OCI-LY7 (cell line): ENCODE results near the gene CISH. TPM values are rescaled to one million over a fixed set of nuclear protein-coding genes. Genes with fewer than 3 reads are reported as not detected.

Experiments
- BruUV-seq: library from RNA; stranded (reverse); fragments of 400-500 nt; replicated peaks from 2 replicates; lab custom pipeline; 2021; lab: Mats Ljungman, UMichigan
- CTCF ChIA-PET: fragments of 300-600 bp; sonication (Branson Sonifier 250); formaldehyde crosslinking; loops from one replicate; lab custom pipeline; 2022; ENCODE audit warnings: antibody characterized with exemption; ENCODE audit not compliant: unreplicated experiment; lab: Charles Lee
- POLR2A ChIA-PET: fragments of 300-600 bp; sonication (Branson Sonifier 250); formaldehyde crosslinking; loops from one replicate; lab custom pipeline; 2022; ENCODE audit warnings: antibody characterized with exemption; lab: Charles Lee
- DNase-seq: peaks from one replicate; pipeline ENCODE4 v3.0.0-alpha.2; 2015; ENCODE audit warnings: low spot score
- H2AFZ ChIP-seq: fragments of 200-600 bp; sonication (generic), shearing (Covaris generic); 2 replicates; pipeline ENCODE4 v1.6.1; 2014; ENCODE audit warnings: mild to moderate bottlenecking, antibody characterized with exemption, low read length, moderate library complexity
- H3K27ac ChIP-seq: fragments of 200-600 bp; sonication (generic); 2 replicates; pipeline ENCODE4 v1.5.1; 2014; ENCODE audit warnings: mixed run types, low read depth, mild to moderate bottlenecking, moderate library complexity, low read length, inconsistent platforms; ENCODE audit not compliant: poor library complexity, severe bottlenecking
- H3K36me3 ChIP-seq: fragments of 200-600 bp; sonication (generic); 2 replicates; pipeline ENCODE4 v1.6.1; 2014; ENCODE audit warnings: mild to moderate bottlenecking, antibody characterized with exemption, low read length, moderate library complexity, mixed read lengths; ENCODE audit not compliant: insufficient read depth
- H3K4me1 ChIP-seq: fragments of 200-600 bp; sonication (generic); 2 replicates; pipeline ENCODE4 v1.5.1; 2014; ENCODE audit warnings: mild to moderate bottlenecking, low read length; ENCODE audit not compliant: insufficient read depth, poor library complexity, severe bottlenecking
- H3K4me2 ChIP-seq: fragments of 200-600 bp; sonication (generic); 2 replicates; pipeline ENCODE4 v1.6.1; 2014; ENCODE audit warnings: mild to moderate bottlenecking, low read length
- H3K4me3 ChIP-seq: fragments of 200-600 bp; sonication (generic); 2 replicates; pipeline ENCODE4 v1.5.1; 2014; ENCODE audit warnings: mild to moderate bottlenecking, low read depth, low read length; ENCODE audit not compliant: poor library complexity, severe bottlenecking
- H3K79me2 ChIP-seq: fragments of 200-600 bp; sonication (generic); 2 replicates; pipeline ENCODE4 v1.6.1; 2016; ENCODE audit warnings: low read depth, mild to moderate bottlenecking, low read length, moderate library complexity, mixed read lengths; ENCODE audit not compliant: insufficient read depth
- H3K9me2 ChIP-seq: fragments of 200-600 bp; sonication (generic); 2 replicates; pipeline ENCODE4 v1.6.1; 2016; ENCODE audit warnings: mild to moderate bottlenecking, low read length, mixed read lengths; ENCODE audit not compliant: insufficient read depth
- H3K9me3 ChIP-seq: fragments of 200-600 bp; sonication (generic); 2 replicates; pipeline ENCODE4 v1.6.1; 2014; ENCODE audit warnings: mild to moderate bottlenecking, mixed run types, low read length, mixed read lengths
- H4K20me1 ChIP-seq: fragments of 200-600 bp; sonication (generic); 2 replicates; pipeline ENCODE4 v1.6.1; 2014; ENCODE audit warnings: mild to moderate bottlenecking, antibody characterized with exemption, low read length, moderate library complexity, mixed read lengths; ENCODE audit not compliant: insufficient read depth
- EZH2phosphoT487 ChIP-seq: fragments of 200-600 bp; sonication (generic); IDR thresholded peaks from 2 replicates; pipeline ENCODE4 v1.6.1; 2018; ENCODE audit warnings: low read depth, borderline replicate concordance, mild to moderate bottlenecking, mixed run types, antibody characterized with exemption, low read length, moderate library complexity, mixed read lengths
- intact Hi-C: fragments of 100-400 bp; cut with micrococcal nuclease; formaldehyde crosslinking; loops from one replicate; pipeline ENCODE4 v1.10.0; 2022; ENCODE audit not compliant: unreplicated experiment
- total RNA-seq, 2 experiments: library from RNA; depleted of rRNA in 1 of 2; stranded (reverse); fragments of >200 nt in 1 of 2; shearing (Covaris generic) in 1 of 2; gene quantifications; 2 replicates each; pipeline ENCODE4 v1.2.3, GENCODE V29; 2014 to 2022
- TF ChIP-seq, protein P1 (sequence below): fragments of 200-600 bp; sonication (generic); conservative IDR thresholded peaks from 2 replicates; pipeline ENCODE4 v1.5.1; 2014; ENCODE audit warnings: mild to moderate bottlenecking, antibody characterized with exemption, low read length, moderate library complexity, mixed read lengths

The CISH gene
- total RNA-seq, 2 experiments from 2014 or later, result not detected

DNA sequence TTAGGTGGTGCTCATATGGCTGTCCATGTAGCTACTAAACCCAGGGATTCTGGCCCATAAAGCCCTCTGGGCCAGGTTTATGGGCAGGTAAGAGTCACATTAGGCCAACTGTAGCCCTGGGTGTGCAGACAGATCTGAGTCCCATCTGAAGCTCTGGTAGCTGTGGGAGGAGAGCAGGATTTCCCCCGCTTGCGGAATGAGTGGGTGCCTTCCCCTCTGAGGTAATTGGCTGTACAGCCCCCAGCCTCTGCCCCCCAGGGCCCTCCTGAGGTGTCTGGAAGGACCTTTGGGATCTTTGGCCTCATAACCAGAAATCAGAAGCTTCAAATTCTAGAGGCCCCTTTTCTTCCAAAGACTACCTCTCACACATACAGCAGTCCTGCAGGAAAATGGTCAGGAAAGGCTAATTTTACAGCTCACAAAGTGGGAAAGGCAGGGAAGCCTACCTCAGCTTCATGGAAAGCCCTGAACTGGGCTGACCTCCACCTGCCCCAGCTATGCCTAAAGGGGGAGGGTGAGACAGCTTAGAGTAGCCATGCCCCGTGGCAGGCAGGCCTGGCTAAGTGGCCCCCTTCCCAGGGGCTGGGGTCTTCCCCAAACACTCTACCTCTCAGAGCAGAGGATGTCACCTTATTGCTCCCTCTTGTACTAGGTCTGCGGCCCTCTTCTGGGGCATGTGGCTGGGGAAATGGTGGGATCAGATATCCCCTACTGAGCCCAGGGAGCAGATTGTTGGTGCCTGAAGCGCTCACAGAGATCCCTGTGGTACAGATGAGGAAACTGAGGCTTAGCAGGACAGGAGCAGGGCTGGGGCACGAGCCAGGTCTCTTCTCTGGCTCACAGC, 25.4 kb downstream of the CISH start:
- BruUV-seq, result no TSS peak
- peaks cover 9% of the 10 kb centered on the region for H3K4me1 ChIP-seq
- no peak overlapping the region for H3K27ac ChIP-seq
- DNase-seq, result no peak
- no peak for TF ChIP-seq EZH2phosphoT487
- TF ChIP-seq, protein P1, sequence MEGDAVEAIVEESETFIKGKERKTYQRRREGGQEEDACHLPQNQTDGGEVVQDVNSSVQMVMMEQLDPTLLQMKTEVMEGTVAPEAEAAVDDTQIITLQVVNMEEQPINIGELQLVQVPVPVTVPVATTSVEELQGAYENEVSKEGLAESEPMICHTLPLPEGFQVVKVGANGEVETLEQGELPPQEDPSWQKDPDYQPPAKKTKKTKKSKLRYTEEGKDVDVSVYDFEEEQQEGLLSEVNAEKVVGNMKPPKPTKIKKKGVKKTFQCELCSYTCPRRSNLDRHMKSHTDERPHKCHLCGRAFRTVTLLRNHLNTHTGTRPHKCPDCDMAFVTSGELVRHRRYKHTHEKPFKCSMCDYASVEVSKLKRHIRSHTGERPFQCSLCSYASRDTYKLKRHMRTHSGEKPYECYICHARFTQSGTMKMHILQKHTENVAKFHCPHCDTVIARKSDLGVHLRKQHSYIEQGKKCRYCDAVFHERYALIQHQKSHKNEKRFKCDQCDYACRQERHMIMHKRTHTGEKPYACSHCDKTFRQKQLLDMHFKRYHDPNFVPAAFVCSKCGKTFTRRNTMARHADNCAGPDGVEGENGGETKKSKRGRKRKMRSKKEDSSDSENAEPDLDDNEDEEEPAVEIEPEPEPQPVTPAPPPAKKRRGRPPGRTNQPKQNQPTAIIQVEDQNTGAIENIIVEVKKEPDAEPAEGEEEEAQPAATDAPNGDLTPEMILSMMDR, result no peak
- no peaks in the 10 kb centered on the region for H3K36me3 ChIP-seq
- H3K9me3 ChIP-seq, result no peaks in the 10 kb centered on the region
- CTCF ChIA-PET, result no interaction called here
- H2AFZ ChIP-seq, result no peak overlapping the region
- H3K9me2 ChIP-seq, result no peaks in the 10 kb centered on the region
- H3K4me3 ChIP-seq, result no peak overlapping the region
- intact Hi-C loops, result no loop called here
- H3K79me2 ChIP-seq, result no peaks in the 10 kb centered on the region
- POLR2A ChIA-PET, result interaction anchor here (0.5 kb wide), 1 partner anchor 33 kb away, joined by 3 read pairs; no protein-coding TSS in a partner anchor
- no peak overlapping the region for H3K4me2 ChIP-seq
- H4K20me1 ChIP-seq, result no peaks in the 10 kb centered on the region

DNA sequence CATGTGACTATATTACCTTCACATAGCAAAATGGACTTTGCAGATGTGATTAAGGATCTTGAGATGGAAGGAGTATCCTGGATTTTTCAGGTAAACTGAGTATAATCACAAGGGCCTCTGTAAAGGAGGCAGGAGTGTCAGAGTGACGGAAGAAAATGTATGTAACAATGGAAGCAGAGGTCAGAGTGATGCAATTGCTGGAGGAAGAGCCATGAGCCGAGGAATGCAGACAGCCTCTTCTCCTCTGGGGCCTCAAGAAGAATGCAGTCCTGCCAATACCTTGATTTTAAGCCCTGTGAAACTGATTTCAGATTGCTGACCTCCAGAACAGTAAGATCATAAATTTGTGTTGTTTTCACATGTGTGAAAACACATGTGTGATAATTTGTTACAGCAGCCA, 27.2 kb downstream of the CISH start:
- Histone ChIP-seq H3K4me2 (no peak overlapping the region), H3K9me2 (no peaks in the 10 kb centered on the region), H2AFZ (no peak overlapping the region), H3K4me1 (no peaks in the 10 kb centered on the region), H3K4me3 (no peak overlapping the region), H4K20me1 (no peaks in the 10 kb centered on the region), H3K9me3 (no peaks in the 10 kb centered on the region), H3K36me3 (no peaks in the 10 kb centered on the region), H3K27ac (no peak overlapping the region), H3K79me2 (no peaks in the 10 kb centered on the region)
- TF ChIP-seq, protein P1, result no peak
- TF ChIP-seq EZH2phosphoT487, result no peak
- TSS peak; percentile 38 for BruUV-seq
- CTCF ChIA-PET, result no interaction called here
- no peak for DNase-seq
- intact Hi-C loops, result no loop called here
- POLR2A ChIA-PET, result no interaction called here

DNA sequence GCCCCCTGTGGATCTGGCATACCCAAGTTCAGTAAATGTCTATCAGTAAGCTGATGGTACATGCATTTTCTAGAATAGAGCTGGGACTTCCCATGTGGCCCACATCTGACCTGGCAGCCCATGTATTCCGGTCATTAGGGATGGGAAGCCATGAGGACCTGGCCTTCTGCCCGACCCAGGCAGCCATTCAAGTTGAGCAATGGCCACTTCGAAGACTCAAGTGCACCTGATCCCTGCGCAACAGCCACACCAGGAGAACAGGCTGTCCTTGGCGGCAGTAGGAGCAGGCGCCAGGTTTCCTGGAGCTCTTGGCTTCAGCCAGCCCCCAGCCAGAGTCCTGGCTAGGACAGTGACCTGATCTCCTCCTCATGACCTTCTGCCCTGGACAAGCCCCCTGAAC, 27.7 kb downstream of the CISH start:
- intact Hi-C loops, result no loop called here
- Histone ChIP-seq H3K4me3 (no peak overlapping the region), H4K20me1 (no peaks in the 10 kb centered on the region), H3K4me1 (no peaks in the 10 kb centered on the region), H3K9me2 (no peaks in the 10 kb centered on the region), H3K9me3 (no peaks in the 10 kb centered on the region), H2AFZ (no peak overlapping the region), H3K79me2 (no peaks in the 10 kb centered on the region), H3K36me3 (no peaks in the 10 kb centered on the region), H3K4me2 (no peak overlapping the region), H3K27ac (no peak overlapping the region)
- no TSS peak for BruUV-seq
- DNase-seq, result no peak
- POLR2A ChIA-PET, result no interaction called here
- CTCF ChIA-PET, result no interaction called here
- no peak for TF ChIP-seq EZH2phosphoT487
- TF ChIP-seq, protein P1, result no peak
